ENCODE results near the gene CPVL.

The CPVL gene

DNA sequence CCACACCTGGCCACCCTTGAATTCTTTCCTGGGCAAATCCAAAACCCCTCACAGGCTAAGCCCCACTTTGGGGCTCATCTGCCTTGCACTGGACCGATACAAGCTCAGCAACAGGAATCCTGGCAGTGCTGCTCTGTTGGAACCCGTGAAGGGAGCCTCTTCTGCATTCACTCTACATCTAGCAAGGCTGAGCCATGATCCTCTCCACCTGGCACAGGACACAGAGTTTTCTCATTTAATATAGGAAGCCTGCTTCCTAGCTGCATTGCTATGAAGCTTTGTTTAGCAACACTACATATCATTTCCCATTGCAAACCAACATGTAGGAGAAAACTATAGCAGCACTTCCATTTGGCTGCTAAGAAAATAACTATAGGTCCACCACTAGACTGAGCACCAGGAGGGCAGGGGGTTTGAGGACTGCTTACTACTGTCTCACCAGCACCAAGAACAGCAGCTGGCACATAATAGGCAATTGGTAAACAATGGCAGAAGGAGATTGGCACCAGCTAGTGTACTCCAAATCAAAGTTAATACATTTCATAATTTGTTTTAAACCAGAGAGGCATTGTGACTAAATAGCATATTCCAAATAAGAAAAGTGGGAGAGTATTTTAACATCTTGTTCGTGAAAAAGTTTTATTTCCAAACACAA, 56.1 kb downstream of the CPVL start:
- no peak for DNase-seq

DNA sequence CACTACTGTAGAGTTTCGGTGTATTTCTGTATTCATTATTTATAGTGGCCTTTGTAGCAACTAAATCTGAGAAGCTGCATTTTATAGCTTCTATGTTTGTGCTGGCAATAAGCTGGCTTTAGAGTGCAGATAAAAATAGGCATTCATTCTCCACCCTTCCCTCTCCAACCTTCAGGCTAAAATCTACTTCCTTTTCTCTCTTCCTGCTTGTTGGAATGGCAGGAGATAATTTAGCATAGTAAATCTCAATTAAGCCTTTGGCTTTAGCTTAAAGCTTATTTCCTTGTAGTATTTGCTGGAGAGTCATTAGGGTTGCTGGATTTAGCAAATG, 58.5 kb downstream of the CPVL start:
- DNase-seq, result peak in 2 of 4 experiments; percentile 15 to 20

DNA sequence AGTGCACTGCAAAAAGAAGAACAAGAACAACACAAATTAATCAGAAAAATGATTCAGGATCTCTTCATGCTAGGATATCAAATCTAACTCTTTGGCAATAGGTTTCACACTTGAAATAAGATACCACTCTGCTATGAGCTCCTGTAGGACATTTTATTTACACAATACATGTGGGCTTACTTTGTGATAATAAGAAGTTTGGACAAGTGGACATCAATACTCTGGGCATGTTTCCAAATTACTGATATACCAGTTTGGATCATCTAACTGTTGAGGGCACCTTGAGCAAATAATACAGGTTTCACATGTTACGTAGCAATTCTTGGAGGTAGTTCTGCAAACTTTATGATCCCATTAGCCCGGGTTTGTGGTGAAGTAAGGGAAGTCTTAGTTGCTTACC, 59.8 kb downstream of the CPVL start:
- no peak for DNase-seq

DNA sequence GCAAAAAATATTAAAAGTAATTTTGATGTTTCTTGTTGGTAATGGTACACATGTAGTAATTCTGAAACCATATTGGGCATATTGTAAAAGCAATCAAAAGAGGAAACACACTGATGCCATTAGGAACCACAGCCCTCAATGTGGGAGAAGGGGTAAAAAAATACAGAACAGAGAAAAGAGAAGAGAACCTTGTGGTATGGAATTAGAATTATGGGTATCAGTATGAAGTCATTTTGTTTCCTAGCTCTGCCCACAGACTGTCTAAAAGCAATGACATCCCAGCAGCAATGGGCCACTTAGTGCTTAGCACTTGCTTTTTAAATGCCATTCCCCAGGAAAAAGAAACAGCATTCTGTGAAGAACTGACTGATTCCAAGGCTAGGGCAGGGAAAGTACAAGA, 61.5 kb downstream of the CPVL start:
- peak; percentile 60 to 86 (median 76) for DNase-seq

GRCh38 chr7:29080803-29081202, 65.5 kb downstream of the CPVL start:
- DNase-seq, result peak in 3 of 4 experiments; percentile 45 to 57 (median 46)

- DNase-seq, result no peak
Measured at GRCh38 chr7:29078311-29079260, 67.8 kb downstream of the CPVL start.

DNA sequence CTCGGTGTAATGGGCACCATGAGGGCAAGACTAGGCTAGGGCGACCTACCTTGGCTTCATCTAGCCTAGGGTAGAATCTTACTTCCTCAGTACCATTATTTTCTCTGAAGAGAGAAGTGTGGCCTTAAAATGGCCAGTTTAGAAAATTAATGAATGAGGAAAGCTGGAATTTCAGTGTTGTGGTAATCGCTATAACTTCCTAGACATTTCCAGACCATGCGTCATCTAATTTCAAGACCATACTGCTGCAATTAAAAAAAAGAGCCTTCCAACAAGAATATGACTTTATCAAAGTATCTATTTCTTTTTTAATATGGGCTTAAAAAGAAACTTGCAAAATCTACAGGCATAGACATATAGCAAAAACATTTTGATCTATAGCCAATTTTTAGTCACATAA, 68.5 kb downstream of the CPVL start:
- DNase-seq, result no peak

- no peak for DNase-seq
Measured at GRCh38 chr7:29077176-29077575, 69.2 kb downstream of the CPVL start.

DNA sequence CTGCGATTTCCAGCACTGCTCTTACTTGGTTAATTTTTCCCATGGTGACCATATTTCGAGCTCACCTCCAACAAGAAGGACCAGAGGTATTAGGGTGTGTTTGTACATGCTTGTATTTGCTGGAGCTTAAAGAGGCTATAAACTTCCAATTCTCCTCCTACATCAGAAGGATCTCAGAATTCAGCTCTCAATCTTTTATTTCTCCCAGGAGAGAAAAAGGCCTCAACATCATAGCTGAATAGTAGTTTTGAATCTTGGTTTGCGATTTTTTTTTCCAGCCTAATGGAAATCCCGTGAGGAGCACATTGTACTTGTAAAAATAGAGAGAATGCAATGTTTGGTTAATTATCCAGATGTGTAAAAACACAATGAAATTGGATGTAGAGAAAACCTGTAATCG, 69.7 kb downstream of the CPVL start:
- DNase-seq, result no peak

- DNase-seq, result no peak
Measured at GRCh38 chr7:29075606-29076005, 70.7 kb downstream of the CPVL start.

DNA sequence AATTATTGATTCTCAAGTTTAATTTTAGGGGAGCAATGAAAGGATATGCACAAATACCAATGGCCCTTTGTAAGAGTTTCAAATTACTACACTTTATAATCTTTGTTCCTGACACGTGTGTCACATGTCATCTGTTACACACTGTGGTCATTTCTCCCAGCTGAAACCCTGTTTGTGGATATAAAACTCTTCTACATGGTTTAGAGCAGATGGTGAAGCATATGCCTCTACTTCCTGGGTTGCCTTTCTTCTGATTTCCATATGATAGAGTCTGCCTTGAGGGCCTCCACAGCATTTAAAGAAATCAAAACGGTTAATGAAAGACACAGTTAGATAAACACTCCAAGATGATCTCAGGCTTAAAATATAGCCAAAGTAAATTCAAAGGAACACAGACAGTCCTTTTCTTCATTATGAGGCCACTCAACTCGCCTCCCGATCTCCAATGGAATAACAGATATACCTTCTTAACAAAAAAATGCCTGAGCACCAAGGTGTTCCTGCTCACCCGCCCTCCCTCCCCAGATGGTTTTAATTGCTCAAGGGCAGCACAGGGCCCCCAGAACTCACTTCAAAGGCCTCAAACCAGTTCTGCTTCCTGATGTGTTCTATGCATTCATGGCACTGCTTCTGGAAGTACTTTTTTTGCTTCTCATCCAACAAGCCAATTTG, 75.0 kb downstream of the CPVL start:
- no peak for DNase-seq

DNA sequence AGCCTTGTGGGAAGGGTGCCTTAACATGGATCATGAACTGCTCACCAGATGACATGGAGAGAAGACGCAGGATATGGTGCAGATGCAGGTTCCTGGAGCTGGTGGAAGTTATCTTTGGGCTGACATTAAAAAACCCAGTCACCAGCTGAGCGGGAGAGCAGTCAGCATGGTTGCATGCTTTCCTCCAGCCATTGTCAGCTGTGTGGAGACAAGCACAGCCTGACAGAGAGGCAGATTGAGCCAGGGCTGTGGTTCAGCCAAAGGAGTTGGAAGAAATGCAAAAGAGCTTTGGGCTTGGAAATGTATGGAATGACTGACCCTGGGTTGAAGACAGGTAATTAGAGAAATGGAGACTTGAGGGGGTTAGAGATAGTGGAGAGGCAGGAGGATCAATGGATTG, 79.7 kb downstream of the CPVL start:
- no peak for DNase-seq

- DNase-seq, result no peak
Measured at GRCh38 chr7:29065181-29065857, 81.0 kb downstream of the CPVL start.

DNA sequence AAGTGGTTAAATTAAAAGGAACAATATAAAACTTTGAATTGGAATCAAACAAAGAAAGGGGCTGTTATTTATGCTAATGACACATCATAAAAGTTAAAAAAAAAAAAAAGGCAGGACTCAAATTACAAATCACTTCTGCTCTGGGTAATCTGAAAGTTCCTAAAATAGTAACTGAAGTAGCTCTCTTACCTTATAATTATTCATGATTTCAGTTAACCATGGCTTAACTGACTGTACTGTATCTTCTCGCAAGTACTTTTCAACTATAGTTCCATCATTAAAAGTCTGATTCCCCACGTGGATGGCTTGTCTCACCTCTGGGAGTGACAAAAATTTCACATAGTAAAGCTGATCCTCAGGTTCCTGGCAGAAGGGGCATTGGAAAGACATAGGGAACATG, 82.5 kb downstream of the CPVL start:
- no peak for DNase-seq

- no peak for DNase-seq
Measured at GRCh38 chr7:29063236-29063635, 83.1 kb downstream of the CPVL start.

- no peak for DNase-seq
Measured at GRCh38 chr7:29053105-29053872, 93.0 kb downstream of the CPVL start.

DNA sequence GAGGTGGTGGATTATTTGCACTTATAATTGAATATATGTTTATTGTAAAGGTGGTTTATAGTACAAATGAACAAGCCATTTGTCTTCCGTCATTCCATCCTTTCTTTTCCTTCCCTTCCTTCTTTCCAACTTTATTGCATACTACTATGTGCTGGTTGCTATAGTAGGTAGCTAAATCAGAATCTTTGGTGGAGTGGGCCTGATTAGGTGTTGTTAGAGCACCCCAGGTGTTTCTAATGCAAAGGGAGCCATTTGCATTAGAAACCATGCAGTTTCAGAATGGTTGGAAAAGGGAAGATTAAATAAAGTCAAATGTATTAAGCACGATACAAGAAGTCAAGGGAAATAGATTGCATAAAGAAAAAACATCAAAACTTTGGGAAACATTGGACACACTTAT, 99.4 kb downstream of the CPVL start:
- DNase-seq, result no peak

GRCh38 chr7:29045258-29046086, 100.9 kb downstream of the CPVL start:
- DNase-seq, result peak in 3 of 4 experiments; percentile 24 to 31 (median 26)

- no peak for DNase-seq
Measured at GRCh38 chr7:29044554-29044953, 101.8 kb downstream of the CPVL start.

DNA sequence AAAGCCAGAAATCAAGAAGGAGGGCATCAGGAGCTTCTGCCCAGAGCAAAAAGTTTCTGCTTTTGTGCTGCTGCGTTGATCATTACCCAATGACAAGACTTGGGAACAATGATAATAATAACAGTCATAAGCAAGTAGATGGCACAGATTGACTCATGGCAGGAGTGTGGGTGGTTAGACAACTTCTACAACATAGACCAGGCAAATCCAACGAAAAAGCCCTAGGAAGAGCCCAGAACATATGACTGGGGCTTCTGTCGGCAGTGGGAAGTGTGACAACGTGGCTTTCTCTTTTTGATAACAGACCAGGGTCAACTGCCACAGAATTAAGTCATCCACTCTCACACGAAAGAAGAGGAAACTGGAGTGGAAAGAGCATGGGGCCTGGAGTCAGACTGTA, 102.8 kb downstream of the CPVL start:
- peak; percentile 26 to 62 (median 46) for DNase-seq

DNA sequence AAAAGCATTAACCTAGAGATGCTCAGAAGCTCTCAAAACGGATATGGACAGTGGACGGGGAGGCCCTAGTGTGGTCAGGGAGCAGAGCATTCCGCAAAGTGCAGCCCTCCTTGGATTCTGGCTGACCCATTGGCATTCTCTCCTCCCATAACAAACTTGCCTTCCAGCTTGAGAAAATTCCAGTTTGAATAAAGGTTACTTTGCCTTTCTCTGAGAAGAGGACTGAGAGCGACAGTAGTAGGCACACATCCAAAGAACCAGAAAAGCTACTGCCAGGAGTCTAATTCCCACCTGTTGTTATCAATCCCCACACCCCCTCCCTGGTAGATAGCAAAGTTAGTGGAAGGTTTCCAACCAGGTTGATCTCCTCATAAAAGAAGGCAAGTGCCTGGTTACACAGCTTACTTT, 103.5 kb downstream of the CPVL start:
- no peak for DNase-seq

Data from suppressor macrophage (primary cell).